GM03348 (cell line): ENCODE data around the gene TAGLN.

Experiments
- DNase-seq: peaks from one replicate; pipeline ENCODE4 v3.0.0; 2012; ENCODE audit warnings: low spot score

The TAGLN gene

DNA sequence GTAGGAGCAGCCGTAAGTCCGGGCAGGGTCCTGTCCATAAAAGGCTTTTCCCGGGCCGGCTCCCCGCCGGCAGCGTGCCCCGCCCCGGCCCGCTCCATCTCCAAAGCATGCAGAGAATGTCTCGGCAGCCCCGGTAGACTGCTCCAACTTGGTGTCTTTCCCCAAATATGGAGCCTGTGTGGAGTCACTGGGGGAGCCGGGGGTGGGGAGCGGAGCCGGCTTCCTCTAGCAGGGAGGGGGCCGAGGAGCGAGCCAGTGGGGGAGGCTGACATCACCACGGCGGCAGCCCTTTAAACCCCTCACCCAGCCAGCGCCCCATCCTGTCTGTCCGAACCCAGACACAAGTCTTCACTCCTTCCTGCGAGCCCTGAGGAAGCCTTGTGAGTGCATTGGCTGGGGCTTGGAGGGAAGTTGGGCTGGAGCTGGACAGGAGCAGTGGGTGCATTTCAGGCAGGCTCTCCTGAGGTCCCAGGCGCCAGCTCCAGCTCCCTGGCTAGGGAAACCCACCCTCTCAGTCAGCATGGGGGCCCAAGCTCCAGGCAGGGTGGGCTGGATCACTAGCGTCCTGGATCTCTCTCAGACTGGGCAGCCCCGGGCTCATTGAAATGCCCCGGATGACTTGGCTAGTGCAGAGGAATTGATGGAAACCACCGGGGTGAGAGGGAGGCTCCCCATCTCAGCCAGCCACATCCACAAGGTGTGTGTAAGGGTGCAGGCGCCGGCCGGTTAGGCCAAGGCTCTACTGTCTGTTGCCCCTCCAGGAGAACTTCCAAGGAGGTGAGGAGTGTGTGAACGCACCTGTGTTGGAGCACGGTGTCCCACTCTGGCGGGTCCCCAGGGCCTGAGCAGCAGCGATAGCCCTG is at the start of gene TAGLN:
TAGLN (plus strand) TSS at position 318 of the 863 bp plus-strand sequence. CDS start 3,644 bp downstream, outside the sequence.
- peak; percentile 98 for DNase-seq

DNA sequence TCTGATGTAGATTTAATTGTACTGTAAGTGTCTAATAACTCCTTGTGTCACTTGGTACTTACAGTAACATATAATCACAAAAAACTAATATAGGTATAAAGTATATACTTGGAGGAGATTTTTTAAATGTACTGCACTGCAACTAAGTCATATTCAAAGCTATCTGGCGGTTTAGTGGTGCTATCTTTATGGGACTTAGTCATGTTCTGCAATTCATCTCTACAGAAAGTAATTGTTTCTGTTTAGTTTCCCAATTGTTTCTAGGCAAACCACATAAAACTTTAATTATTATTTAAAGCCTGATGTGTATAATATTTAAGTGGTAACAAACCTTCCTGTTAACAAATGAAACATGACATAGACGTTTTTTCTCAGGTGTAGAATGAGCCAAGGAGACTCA is 47.1 kb upstream of the TAGLN start:
- no peak for DNase-seq

DNA sequence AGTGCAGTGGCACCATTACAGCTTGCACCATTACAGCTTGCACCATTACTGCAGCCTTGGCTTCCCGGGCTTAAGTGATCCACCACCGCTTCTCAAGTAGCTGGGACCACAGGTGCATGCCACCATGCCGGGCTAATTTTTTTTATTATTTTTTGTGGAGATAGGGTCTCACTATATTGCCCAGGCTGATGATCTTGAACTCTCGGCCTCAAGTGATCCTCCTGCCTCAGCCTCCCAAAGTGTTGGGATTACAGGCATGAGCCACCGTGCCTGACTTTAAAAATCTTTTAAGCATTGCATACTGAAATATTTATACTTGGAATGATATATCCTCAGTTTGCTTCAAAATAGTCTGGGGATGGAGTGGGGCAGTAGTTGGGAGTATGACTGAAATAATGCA is 44.7 kb upstream of the TAGLN start:
- DNase-seq: no peak

DNA sequence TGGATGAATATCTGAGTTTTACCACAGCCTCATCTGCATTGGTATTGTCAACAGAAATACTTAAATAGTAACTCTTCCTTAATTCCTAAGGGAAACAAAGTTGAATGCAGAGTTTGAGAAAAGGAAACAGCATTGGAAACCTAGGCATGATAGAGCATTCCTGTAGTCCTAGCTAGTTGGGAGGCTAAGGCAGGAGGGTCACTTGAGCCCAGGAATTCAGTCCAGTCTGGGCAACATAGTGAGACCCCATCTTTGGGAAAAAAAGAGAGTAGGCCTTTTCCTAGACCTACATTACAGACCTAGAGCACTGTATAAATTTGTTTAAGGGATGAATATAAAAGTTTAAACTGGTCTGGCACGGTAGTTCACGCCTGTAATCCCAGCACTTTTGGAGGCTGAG is 41.7 kb upstream of the TAGLN start:
- DNase-seq: no peak

DNA sequence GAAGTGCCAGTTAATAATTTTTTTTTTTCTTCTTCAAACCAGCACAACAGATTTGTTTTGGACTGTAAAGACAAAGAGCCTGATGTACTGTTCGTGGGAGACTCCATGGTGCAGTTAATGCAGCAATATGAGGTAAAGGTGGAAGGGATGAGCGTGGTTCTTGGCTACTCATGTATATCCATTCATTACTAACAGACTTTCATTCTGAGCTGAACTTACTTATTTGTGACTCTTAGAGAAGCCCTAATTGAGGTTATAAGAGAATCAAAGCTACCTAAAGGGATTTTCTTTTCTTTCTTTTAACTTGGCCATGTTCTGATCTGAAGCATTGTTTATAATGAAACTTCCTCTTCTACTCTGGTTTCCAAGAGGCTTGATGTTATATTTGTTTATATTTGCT is 39.3 kb upstream of the TAGLN start:
- DNase-seq: no peak

DNA sequence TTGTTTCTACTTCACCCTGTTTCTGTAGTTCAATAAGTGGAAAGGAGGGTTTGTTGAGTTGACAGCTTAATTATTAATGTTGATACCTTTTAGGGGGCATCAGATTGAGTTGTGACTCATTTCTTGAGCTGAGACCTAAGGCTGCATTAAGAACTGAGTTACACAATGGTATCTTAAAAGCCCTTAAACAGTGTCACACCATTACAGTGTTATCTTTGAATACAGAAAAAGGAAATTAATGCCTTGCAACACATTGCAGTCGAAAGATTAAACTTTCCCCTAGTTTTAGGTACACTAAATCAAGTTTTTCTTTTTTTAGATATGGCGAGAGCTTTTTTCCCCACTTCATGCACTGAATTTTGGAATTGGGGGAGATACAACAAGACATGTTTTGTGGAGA is 38.3 kb upstream of the TAGLN start:
- DNase-seq: no peak

DNA sequence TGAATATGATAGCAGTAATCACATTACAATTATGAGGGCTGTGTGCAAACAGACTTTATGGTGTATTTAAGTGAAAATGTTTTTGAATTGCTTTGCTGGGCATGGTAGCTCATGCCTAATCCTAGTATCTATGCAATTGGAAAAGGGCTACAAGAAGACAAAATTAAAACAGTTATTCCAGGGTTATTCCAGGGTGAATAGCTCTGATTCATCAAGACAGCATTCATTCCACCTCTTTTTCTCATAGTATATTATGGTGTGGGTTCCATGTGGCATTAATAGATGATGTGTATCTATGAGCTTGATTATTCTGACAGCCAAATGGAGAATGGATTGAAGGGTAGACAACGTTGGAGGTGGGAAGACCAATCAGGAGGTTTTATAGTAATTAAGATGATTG is 32.7 kb upstream of the TAGLN start:
- DNase-seq: no peak

DNA sequence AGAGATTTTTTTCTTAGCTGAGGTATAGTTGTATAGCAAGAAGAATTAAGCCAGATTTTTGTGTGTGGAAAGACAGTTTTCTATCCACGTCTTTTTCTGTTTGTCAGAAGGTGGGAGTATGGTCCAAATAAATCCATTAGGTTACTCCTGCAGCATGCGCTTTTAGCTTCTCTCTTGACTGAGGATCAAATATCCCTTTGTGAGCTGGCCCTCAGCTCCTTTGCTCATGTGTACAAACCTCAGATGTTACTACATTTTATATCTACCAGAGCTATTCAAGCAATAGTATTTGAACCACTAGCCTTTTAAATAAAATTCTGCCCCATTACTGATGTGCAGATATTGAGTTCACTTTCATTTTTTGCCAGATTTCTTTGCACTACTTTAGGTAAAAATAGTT is 29.4 kb upstream of the TAGLN start:
- no peak for DNase-seq

DNA sequence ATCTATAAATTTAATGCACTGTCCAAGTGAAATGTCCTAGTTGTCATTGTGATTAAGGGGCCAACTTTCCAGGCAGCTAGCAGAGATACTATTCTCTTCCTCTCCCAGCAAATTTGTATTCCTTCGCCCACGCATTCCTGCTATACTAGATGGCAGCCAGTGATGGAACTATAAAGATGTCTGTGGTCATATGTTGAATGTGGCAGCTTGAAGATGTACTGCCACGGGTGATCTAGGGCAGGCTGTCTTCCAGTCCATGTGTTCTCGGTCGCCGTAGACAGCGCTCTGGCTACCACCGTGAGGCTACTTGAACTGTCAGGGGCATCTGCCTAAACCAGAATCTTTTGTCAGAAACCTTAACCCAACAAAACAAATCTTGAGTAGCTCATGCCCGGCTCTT is 29.0 kb upstream of the TAGLN start:
- no peak for DNase-seq

DNA sequence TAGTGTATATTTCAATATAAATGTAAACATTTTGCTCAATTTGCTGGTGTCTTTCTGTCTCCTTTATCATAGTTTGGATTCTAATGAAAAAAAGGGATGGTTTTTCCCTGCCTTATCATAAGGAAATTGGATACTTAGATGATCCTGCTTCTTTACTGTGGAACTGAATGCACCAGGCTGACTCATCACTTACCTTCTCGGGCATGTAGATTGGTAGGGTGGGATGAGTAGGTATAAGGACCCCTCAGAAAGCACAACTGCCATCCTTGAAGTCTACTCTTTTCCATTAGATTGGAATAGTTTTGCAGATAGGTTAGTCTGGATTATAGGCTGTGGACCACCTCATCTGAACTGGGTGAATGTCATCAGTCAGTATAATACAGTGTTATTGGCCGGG is 28.2 kb upstream of the TAGLN start:
- no peak for DNase-seq

DNA sequence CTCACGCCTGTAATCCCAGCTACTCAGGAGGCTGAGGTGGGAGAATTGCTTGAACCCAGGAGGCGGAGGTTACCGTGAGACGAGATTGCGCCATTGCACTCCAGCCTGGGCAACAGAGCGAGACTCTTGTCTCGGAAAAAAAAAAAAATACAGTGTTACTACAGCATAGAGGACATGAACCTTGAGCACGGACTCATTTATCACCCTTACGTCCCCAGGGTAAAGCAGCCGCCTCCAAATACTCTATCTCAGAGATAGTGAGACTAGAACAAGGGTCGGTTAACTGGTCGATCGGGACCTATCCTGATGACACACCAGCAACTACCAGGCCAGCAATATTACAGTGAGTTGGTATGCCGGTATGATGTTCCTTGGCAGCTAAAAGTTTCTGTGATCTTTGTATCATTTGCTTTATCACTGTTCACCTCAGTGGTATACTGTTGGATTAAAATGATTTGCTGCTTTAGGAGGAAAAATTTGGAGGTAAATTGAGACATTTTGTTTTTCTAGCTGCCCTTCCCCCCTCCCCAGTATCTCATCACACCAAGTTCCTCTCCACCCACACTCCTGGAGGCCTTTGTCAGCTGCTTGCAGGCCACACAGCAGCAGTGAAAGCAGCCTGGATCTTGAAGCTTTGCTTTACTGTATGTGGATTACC is 27.6 kb upstream of the TAGLN start:
- DNase-seq: peak; percentile 36

DNA sequence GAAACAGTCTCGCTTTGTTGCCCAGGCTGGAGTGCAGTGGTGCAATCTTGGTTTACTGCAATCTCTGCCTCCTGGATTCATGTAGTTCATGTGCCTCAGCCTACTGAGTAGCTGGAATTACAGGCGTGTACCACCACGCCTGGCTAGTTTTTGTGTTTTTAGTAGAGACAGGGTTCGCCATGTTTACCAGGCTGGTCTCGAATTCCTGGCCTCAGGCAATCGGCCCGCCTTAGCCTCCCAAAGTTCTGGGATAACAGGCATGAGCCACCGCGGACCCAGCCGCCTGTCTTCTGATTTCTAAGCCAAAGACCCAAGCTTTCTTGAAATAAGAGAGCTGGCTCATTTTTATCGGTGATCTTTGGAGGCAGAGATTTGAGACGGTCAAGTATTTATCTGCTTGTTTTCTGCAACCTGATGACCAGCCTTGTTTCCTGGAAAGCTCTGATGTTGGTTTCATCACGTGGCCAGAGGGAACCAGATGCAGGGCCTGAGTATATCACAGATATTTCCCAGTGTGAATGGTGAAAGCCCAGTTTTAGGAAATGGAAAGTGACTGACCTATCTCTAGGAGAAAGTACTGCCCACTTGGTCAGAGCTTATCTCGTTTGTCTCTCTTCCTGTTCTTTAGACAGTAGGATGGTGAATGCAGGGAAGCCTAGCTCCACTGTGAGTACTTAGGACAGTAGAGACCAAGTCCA is 26.3 kb upstream of the TAGLN start:
- no peak for DNase-seq

DNA sequence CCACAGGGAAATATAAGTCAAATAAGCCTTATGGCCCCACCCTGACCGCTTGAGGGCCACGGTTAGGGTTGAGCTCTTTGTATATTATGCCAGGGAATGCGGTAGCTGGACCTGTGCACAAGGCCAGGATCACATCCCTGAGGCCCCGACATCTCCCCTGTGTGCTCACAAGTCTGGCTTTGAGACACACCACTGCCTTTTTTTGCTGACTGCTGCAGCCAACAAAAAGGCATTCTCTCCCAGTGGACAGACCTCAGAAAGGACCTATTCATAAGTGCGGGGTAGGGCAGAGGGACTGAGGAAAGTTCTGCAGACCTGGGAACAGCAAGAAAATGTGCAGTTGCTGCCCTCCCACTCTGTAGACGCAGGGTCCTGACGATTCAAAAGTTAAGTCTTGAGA is 24.1 kb upstream of the TAGLN start:
- DNase-seq: no peak

DNA sequence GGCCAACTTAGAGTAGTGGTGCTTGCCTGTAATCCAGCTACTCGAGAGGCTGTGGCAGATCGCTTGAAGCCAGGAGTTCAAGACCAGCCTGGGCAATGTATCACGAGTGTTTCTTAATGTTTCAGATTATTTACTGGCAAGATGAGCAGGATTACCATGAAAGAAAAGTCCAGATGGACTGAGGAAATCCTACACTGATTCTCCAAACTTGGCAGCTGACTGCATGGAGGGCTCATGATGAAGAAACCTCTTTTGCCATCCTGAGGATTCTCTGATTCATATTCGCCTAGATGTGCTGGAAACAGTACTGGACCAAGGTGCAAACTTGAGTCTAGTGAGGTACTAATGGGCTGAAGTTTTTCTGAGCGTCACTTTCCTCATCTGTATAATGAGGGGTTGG is 23.4 kb upstream of the TAGLN start:
- DNase-seq: no peak

DNA sequence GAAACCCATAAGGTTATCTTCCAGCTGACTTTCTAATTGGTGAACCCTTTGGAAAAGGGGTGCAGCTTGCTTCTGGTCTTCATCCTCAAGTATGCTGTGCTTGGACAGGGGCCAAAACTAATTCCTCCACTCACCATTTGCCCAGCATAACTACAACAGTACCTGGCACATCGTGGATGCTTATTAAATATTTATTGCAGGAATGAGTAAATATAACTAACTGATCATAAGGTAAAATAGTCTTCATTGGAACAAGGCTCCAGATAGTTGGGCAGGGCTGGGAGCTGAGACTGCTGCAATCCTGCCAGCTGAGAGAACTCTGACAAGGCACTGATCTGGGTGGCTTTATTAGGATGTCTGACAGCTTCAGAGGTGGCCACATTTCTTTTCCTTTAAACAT is 23.0 kb upstream of the TAGLN start:
- no peak for DNase-seq

DNA sequence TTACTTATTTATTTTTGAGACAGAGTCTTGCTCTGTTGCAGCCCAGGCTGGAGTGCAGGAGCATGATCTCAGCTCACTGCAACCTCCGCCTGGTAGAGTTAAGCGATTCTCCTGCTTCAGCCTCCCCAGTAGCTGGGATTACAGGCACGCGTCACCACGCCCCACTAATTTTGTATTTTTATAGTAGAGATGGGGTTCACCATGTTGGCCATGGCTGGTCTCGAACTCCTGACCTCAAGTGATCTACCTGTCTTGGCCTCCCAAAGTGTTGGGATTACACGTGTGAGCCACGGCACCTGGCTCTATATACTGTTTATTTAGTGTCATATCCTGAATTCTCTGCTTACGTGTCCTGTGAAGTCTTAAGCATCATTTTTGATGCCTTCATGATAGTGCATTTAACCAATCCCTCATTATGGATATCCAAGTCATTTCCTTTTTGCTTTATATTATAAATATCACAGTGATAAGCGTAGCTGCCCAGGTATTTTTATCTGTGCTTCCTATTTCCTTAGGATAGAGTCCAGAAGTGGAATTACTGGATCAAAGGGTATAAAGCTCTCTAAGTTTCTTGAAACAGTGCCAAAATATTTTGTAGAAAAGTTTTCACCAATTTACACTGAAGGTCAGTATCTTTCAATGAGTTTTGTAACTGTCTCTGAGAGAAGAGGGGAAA is 21.5 kb upstream of the TAGLN start:
- DNase-seq: no peak

DNA sequence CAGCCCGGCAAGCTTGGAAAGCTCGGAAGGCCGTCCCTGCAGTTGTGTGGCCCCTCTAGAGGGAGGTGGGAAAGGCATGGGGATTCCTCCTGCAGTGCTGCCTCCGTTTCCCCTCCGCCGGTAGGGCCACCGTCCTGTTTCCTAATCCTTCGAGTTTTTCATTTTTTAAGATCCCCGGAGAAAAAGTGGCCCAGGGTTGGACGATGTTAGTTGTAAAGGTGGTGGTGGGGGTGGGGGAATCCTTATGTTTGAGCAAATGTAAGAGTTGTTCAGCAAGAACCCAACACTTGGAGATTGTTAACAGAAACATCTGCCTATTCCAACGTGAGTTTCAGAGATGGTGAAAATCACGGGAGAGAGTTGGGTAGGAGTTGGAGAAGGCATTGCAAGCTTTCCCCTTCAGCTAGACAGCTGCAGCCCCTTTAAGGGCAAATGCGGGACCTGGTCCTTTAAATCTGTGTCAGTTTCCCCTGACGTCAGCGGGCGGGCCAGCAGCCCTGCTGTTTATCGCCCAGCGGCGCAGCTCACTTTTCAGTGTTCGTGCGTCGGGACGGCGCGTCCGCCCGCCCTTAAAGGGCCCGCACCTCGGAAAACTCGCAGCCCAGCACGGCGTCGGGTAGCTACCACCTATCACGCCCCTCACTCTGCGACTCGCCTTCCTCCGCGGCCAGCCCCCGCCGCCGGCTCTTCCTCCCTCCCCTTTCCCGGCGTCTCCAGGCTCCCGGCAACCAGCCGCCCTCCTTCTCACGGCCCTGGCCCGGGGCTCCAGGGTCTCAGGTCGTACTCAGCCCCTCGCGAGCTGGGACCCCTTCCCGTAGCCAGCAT is 20.7 kb upstream of the TAGLN start, which contains the start of gene SIDT2:
SIDT2 (plus strand) TSS at position 534 of the 825 bp plus-strand sequence. CDS start 521 bp downstream, outside the sequence.
- DNase-seq: peak; percentile 94

DNA sequence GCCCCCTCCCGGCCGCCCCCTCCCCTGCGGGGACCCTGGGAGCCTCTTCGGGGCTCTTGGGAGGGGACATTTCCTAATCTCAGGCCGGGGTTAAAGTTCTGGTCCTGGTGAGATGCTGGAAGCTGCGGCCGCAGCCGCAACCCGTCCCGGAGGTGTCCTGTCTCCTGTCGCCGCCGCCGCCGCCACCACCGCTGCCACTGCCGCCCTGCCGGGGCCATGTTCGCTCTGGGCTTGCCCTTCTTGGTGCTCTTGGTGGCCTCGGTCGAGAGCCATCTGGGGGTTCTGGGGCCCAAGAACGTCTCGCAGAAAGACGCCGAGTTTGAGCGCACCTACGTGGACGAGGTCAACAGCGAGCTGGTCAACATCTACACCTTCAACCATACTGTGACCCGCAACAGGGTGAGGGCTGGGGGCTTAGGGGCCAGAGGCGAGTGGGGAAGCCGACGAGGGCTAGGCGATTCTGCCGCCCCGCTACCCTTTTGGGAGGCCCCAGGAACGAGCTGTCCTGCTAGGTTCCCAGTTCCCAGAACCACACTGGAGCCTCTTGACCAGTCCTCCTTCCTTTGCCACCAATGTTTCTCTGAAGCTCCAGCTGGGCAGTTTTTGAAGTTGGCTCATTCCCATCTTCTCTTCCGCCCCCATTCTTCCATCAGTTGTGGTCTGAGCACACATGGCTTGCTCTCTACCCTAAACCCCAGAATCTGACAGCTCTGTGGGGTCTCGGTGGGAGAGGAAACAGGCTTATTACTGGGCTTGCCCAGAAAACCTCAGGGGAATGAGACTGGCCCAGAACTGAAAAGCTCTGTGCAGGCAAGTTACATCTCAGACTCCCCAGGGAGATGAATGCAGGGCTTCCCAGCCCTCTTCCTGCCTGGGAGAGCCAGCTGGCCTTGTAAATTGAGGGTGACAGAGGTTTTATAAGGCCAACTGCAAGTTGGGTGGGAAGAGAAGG is 19.8 kb upstream of the TAGLN start:
- DNase-seq: peak; percentile 62

DNA sequence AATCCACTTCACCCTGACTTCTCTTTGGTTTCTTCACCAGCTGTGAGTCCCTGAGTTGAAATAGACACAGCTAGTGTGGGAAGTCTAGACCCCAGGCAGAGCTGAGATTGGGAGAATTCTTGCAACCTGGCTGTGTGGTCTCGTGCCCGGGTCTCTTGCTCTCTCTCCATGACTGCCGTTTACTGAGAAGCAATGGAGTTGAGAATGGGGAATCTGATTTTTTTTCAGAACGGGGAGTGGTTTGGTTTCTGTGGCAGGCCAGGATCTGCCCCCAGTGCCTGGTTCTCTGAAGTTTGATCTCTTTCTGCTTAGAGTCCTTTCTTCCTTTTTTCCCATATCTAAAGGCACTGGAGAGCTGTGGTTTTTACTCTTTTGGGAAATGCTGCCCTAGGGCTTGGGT is 19.1 kb upstream of the TAGLN start:
- peak; percentile 57 for DNase-seq
